NOMO-1 (cell line): Measurements from ENCODE around the gene RIC1.

Experiments used
- DNase-seq, 2 experiments: peaks; one replicate each; lab custom pipeline; 2025; ENCODE audit not compliant: unreplicated experiment in 2 of 2; lab: John Stamatoyannopoulos, UW

RIC1 gene

DNA sequence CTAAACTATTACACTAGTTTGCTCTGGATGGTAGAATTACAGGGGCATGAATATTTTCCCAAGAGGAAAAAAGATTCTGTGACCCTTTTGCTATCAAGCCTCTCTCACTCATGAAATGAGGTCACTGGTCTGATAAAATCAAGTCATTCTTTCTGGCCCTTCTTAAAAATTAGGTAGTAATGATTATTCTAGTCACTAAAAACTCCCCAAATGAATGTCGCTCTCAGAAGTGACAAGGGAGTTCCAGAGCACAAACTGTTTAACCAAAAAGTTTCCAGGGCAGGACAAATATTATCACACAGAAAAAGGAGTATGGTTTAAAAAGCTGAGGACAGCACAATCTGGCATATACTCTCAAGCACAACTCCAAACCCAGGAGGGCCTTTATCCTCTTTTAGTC lies 191.5 kb downstream of the RIC1 start:
- no peak for DNase-seq

DNA sequence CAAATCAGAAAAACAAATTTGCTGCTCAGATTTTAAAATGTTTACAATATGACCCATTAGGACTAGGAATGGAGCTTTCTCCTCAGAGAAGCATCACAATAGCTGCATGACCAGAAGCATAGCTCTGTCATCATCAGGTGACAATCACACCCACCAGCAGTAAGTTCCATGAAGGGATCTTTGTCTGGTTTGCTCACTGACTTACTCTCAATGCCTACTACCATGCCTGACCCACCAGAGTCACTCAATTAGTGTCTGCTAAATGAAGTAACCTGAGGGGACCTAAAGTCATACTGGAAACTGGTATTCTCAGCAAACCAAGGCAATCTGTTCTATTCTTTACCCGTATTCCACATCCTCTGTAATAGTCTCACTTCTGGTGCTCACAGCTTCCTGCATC lies 196.3 kb downstream of the RIC1 start:
- no peak for DNase-seq
